ENCODE results near the gene TBC1D8. TPM values are rescaled to one million over a fixed set of nuclear protein-coding genes. Genes with fewer than 3 reads are reported as not detected.

TBC1D8 gene
- total and polyA plus RNA-seq, 9 of the 15 experiments (the other 6 are each of a cell fraction or from before 2014, with no cell fraction given), result 0.36 to 1.3 (median 0.82) TPM

GRCh38 chr2:101089419-101089818 lies 61.8 kb downstream of the TBC1D8 start:
- Histone ChIP-seq H3K4me1 (replicated peaks in 1 of 2; ENCODE audit: control insufficient read depth in 2 of 2, insufficient read depth in 2 of 2, low read length in 2 of 2) (no peaks in the 10 kb centered on the region), H3K4me3 (no peak overlapping the region), H3K27ac (ENCODE audit: extremely low read depth, low read depth, low read length) (no peak overlapping the region), H3K36me3 (ENCODE audit: control insufficient read depth, insufficient read depth, low read length) (no peaks in the 10 kb centered on the region), H3K79me2 (ENCODE audit: control insufficient read depth, insufficient read depth, low read length) (no peaks in the 10 kb centered on the region), H4K20me1 (replicated peaks; ENCODE audit: control insufficient read depth, insufficient read depth, low read length) (no peaks in the 10 kb centered on the region; the same call in 1 of the 2 replicates), H3K9me3 (replicated peaks; ENCODE audit: control insufficient read depth, insufficient read depth, low read depth, low read length) (no peaks in the 10 kb centered on the region), H3K9ac (ENCODE audit: insufficient read depth in 1 of 2, low read depth in 2 of 2, low read length in 2 of 2) (no peak overlapping the region), H3K4me2 (ENCODE audit: insufficient read depth, low read length) (no peak overlapping the region), H3K27me3 (ENCODE audit: control insufficient read depth in 2 of 2, insufficient read depth in 2 of 2, low read length in 2 of 2) (peaks cover 2 to 33% of the 10 kb centered on the region in 2 experiments; a peak in 4 of 5 replicates), H3K9me1 (ENCODE audit: control insufficient read depth, insufficient read depth, low read length) (no peaks in the 10 kb centered on the region), H2AFZ (ENCODE audit: low read depth, low read length) (no peak overlapping the region)
- ATAC-seq, result no peak
- DNase-seq (ENCODE audit: extremely low read depth in 1 of 4, low spot score in 3 of 4), result no peak
- intact Hi-C loops (cut with micrococcal nuclease) (no loop called here), in situ Hi-C loops (cut with MboI) (no loop called here)
- ChIA-PET POLR2A (no interaction called here), CTCF (ENCODE audit: low intra/inter-chr PET ratio) (no interaction called here)
- WGBS (ENCODE audit: insufficient coverage, low coverage, missing lambda C conversion rate), result 0% methylated on average over 1 of the region's 1 CpG
- FAIRE-seq, result no peak
- BruUV-seq (replicated peaks), result no TSS peak
- TF ChIP-seq HMG20B (CRISPR knock-in tag; IDR thresholded peaks at IDR 0.05) (no peak), DMBX1 (CRISPR knock-in tag; IDR thresholded peaks at IDR 0.05; ENCODE audit: borderline replicate concordance) (no peak), CXXC5 (CRISPR knock-in tag; IDR thresholded peaks at IDR 0.05) (no peak), DIDO1 (tag; IDR thresholded peaks at IDR 0.05; ENCODE audit: low read depth) (no peak), TAF9B (IDR thresholded peaks at IDR 0.05; ENCODE audit: partially characterized antibody) (no peak), ZNF3 (CRISPR knock-in tag; IDR thresholded peaks at IDR 0.05) (no peak), SMARCA5 (IDR thresholded peaks at IDR 0.05) (no peak), GABPB1 (CRISPR knock-in tag; IDR thresholded peaks at IDR 0.05) (no peak), TRIM28 (IDR thresholded peaks at IDR 0.05) (no peak), FOXJ2 (tag; IDR thresholded peaks at IDR 0.05) (no peak), SMC3 (conservative IDR thresholded peaks at IDR 0.05; ENCODE audit: insufficient read depth, low read depth, low read length) (no peak), CHCHD3 (CRISPR knock-in tag; IDR thresholded peaks at IDR 0.05) (no peak), RBFOX2 (IDR thresholded peaks at IDR 0.05; ENCODE audit: low read depth, low read length) (no peak), ZSCAN32 (CRISPR knock-in tag; IDR thresholded peaks at IDR 0.05) (no peak), GTF2E2 (tag; IDR thresholded peaks at IDR 0.05) (no peak), JUND (IDR thresholded peaks at IDR 0.05; ENCODE audit: borderline replicate concordance, low read depth, low read length) (no peak), JUND (tag; IDR thresholded peaks at IDR 0.05; ENCODE audit: borderline replicate concordance, low read depth, low read length) (no peak), NUFIP1 (IDR thresholded peaks at IDR 0.05; ENCODE audit: partially characterized antibody) (no peak), POLR2AphosphoS5 (IDR thresholded peaks at IDR 0.05; ENCODE audit: control insufficient read depth, insufficient read depth, low read depth, low read length) (no peak)
- TF ChIP-seq, protein P1, sequence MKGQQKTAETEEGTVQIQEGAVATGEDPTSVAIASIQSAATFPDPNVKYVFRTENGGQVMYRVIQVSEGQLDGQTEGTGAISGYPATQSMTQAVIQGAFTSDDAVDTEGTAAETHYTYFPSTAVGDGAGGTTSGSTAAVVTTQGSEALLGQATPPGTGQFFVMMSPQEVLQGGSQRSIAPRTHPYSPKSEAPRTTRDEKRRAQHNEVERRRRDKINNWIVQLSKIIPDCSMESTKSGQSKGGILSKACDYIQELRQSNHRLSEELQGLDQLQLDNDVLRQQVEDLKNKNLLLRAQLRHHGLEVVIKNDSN (CRISPR knock-in tag; IDR thresholded peaks at IDR 0.05), result no peak

Measured in K562 (cell line).